ENCODE data around the gene ZNF140. TPM values are rescaled to one million over a fixed set of nuclear protein-coding genes. Genes with fewer than 3 reads are reported as not detected.

Gene ZNF140
- total RNA-seq, 4 donors from 2014 or later: 10.3 to 21.5 (median 18.5) TPM

DNA sequence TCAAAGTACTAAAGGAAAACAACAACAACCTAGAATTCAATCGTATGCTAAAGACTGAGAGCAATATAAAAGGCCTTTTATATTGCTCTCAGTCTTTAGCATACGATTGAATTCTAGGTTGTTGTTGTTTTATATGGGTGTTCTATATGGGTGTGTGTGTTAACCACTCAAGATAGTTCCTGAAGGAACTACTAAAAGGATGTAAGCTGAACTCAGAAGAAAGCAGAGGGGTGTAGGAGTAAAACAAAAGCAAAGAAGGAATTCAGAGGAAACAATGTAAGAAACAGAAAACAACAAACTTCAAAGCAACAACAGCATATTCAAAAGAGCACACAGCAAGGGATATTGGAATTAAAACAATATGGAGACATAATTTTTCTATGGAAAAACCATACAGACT, 44.0 kb downstream of the ZNF140 start:
- no peak for TF ChIP-seq POLR2A (IDR thresholded peaks at IDR 0.05)
- TF ChIP-seq, protein P1, sequence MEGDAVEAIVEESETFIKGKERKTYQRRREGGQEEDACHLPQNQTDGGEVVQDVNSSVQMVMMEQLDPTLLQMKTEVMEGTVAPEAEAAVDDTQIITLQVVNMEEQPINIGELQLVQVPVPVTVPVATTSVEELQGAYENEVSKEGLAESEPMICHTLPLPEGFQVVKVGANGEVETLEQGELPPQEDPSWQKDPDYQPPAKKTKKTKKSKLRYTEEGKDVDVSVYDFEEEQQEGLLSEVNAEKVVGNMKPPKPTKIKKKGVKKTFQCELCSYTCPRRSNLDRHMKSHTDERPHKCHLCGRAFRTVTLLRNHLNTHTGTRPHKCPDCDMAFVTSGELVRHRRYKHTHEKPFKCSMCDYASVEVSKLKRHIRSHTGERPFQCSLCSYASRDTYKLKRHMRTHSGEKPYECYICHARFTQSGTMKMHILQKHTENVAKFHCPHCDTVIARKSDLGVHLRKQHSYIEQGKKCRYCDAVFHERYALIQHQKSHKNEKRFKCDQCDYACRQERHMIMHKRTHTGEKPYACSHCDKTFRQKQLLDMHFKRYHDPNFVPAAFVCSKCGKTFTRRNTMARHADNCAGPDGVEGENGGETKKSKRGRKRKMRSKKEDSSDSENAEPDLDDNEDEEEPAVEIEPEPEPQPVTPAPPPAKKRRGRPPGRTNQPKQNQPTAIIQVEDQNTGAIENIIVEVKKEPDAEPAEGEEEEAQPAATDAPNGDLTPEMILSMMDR (IDR thresholded peaks at IDR 0.05): no peak
- 98 to 100% methylated on average over 2 of the region's 2 CpGs for WGBS, 2 donors
- DNase-seq (ENCODE audit: low spot score in 2 of 2): no peak
- no peak overlapping the region for H3K4me3 ChIP-seq (ENCODE audit: low read depth, poor library complexity, severe bottlenecking)
- intact Hi-C loops (cut with DNase I; ENCODE audit: low total_unique reads): no loop called here

DNA sequence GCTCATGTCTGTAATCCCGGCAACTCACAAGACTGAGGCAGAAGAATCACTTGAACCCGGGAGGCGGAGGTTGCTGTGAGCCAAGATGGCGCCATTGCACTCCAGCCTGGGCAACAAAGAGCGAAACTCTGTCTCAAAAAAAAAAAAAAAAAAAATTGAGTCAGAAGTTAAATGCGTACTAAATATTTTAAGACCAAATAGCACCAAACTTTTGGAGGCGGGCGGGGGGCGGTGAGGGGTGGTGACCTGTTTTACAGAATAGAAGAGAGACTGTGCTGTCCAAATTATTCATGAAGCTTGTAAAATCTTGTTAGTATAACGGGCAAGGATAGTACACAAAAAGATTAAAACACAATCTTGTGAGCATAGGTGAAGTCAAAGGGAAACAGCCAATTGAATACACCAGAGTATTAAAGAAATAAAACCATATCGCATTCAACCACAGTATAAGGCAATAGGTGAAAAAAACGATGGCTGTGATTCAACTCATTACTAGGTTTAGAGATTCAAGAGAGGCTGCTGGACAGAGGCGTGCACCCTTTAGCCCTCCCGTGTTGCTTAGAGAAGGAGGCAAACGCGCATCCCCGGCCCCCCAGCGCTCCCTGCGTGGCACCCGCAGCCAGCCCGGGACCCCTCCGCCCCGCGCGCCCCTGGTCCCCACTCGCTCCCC, 48.8 kb downstream of the ZNF140 start:
- intact Hi-C loops (cut with DNase I; ENCODE audit: low total_unique reads): no loop called here
- 19 to 21% methylated on average over 26 of the region's 26 CpGs for WGBS, 2 donors
- no peak for TF ChIP-seq POLR2A (IDR thresholded peaks at IDR 0.05)
- TF ChIP-seq, protein P1 (IDR thresholded peaks at IDR 0.05): no peak
- H3K4me3 ChIP-seq (ENCODE audit: low read depth, poor library complexity, severe bottlenecking): peak overlapping the region; percentile 75
- DNase-seq (ENCODE audit: low spot score in 2 of 2): no peak

DNA sequence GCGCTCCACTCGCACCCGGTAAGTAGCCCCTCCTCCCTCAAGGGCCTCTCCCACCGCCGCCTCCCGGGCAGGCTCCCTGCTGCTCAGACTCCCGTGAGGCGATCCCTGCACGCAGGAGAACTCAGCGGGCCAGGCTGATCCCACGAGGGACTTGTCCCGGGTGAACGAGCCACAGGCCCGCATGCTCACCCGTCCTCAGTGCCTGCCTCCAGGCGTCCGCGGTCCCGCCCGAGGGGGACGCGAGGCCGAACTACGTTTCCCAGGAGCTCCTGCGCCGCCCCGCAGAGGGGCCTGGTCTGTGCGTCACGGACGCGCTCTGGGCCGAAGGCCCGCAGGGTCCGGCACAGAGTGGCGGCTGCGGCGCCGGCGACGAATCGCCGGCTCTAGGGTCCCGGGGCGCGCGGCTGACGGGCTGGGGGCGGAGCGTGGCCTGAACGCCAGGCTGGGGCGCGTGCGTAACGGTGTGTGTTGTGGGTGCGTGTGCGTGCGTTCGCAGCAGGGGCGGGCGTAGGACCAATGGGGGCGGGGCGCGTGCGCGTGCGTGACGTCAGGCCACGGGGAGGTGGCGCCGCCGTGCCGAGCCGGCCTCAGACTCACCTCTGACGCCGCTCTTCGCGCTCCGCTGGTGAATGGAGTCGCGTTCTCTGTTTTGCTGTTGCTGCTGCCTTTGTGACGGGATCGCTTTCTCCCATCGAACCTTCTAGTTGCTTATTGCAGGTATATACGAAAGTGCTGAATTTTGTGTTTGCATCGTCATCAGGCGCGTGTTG, 49.5 kb downstream of the ZNF140 start, which contains the start of the genes ZNF10 and ZNF891:
TSS of gene ZNF10 (plus strand) at position 590 of the 770 bp plus-strand sequence. CDS start 13,866 bp downstream, outside the sequence.
TSS of gene ZNF891 (minus strand) at position 237 of the 770 bp plus-strand sequence. CDS start 8,356 bp downstream, outside the sequence.
- no peak for TF ChIP-seq POLR2A (IDR thresholded peaks at IDR 0.05)
- TF ChIP-seq, protein P1 (IDR thresholded peaks at IDR 0.05): no peak
- peak; percentile 94 to 99 for DNase-seq (ENCODE audit: low spot score in 2 of 2)
- intact Hi-C loops (cut with DNase I; ENCODE audit: low total_unique reads): no loop called here
- peak within 1 kb of the TSS; percentile 75 for H3K4me3 ChIP-seq (ENCODE audit: low read depth, poor library complexity, severe bottlenecking)
- WGBS, 2 donors: 0% methylated on average over 43 to 63 of the region's 87 CpGs

DNA sequence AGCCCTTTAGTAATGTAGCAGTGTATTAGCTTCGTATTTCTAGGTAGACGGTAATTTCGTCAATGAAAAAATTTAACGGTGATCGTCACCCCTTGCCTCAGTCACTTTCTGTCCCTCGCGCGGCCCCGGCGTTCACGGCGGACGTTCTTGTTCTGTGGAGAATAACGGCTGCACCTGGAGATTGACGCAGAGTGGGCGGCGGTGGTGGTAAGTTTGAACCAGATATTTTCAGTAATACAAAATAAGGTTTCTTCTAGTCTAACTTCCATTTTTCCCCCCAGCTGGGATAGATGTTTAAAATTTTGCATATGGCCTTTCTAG, 50.0 kb downstream of the ZNF140 start:
- intact Hi-C loops (cut with DNase I; ENCODE audit: low total_unique reads): no loop called here
- DNase-seq (ENCODE audit: low spot score in 2 of 2): peak in 1 of 2 donors; percentile 88
- 0 to 1% methylated on average over 17 of the region's 17 CpGs for WGBS, 2 donors
- H3K4me3 ChIP-seq (ENCODE audit: low read depth, poor library complexity, severe bottlenecking): peak overlapping the region; percentile 75
- TF ChIP-seq POLR2A (IDR thresholded peaks at IDR 0.05): no peak
- TF ChIP-seq, protein P1 (IDR thresholded peaks at IDR 0.05): no peak

DNA sequence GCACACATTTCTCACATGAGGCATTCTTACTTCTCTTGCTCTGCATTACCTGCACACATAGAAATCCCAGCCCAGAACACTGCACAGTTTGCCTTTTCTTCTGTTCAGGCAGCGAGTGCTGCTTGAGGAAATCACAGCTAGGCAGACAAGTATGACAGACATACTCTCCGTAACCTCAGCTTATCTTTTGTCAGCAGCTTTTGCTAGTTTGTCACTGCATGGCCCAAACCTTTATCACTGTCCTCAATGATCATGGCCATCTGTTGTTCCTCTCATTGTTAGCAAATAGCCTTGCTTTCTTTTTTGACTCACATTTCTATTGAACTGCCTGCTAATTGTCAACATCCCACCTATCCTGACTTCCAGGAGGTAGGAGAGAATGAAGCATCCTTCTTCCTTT, 55.0 kb downstream of the ZNF140 start:
- no peak overlapping the region for H3K4me3 ChIP-seq (ENCODE audit: low read depth, poor library complexity, severe bottlenecking)
- no peak for DNase-seq (ENCODE audit: low spot score in 2 of 2)
- WGBS, 2 donors: 96 to 100% methylated on average over 2 of the region's 2 CpGs
- TF ChIP-seq POLR2A (IDR thresholded peaks at IDR 0.05): no peak
- TF ChIP-seq, protein P1 (IDR thresholded peaks at IDR 0.05): no peak
- intact Hi-C loops (cut with DNase I; ENCODE audit: low total_unique reads): no loop called here
